ENCODE data around the gene LRRC7. TPM values are rescaled to one million over a fixed set of nuclear protein-coding genes. Genes with fewer than 3 reads are reported as not detected.

LRRC7 gene
- total and polyA plus RNA-seq, 2 of the 13 experiments (the other 11 are each of a cell fraction or from before 2014, with no cell fraction given), result not detected

GRCh38 chr1:69651656-69652055 lies 83.9 kb downstream of the LRRC7 start:
- ChIA-PET POLR2A (no interaction called here), CTCF (ENCODE audit: low intra/inter-chr PET ratio, low total read pairs) (no interaction called here)
- FAIRE-seq (no peak), ATAC-seq (no peak), DNase-seq (ENCODE audit: low spot score) (no peak)
- Histone ChIP-seq H3K4me1 (ENCODE audit: insufficient read depth, low read length) (no peaks in the 10 kb centered on the region), H3K9me3 (ENCODE audit: low read length) (no peaks in the 10 kb centered on the region), H3K9ac (ENCODE audit: insufficient read depth, low read depth, low read length) (no peak overlapping the region), H4K20me1 (ENCODE audit: insufficient read depth, low read length) (no peaks in the 10 kb centered on the region), H3K36me3 (replicated peaks in 1 of 2; ENCODE audit: control insufficient read depth in 1 of 2, insufficient read depth in 2 of 2, low read length in 2 of 2) (no peaks in the 10 kb centered on the region), H3K4me3 (replicated peaks in 1 of 3; ENCODE audit: insufficient read depth in 1 of 3, low read depth in 2 of 3, low read length in 3 of 3) (no peak overlapping the region), H3K4me2 (ENCODE audit: low read depth, low read length) (no peak overlapping the region), H2AFZ (ENCODE audit: low read length) (no peak overlapping the region), H3K79me2 (ENCODE audit: insufficient read depth, low read length) (no peaks in the 10 kb centered on the region), H3K27ac (ENCODE audit: extremely low read length, insufficient read depth, low read length) (no peak overlapping the region), H3K27me3 (ENCODE audit: control insufficient read depth in 1 of 2, insufficient read depth in 2 of 2, low read length in 2 of 2) (no peaks in the 10 kb centered on the region)
- intact Hi-C loops (cut with micrococcal nuclease; ENCODE audit: unreplicated experiment), result no loop called here
- WGBS (ENCODE audit: low lambda C conversion rate), result 0% methylated on average over 1 of the region's 1 CpG
- in situ Hi-C loops (cut with HindIII; ENCODE audit: extremely low pct_ligation_motif_present, low pct_unique_long_range_greater_than_20kb), result no loop called here
- no TSS peak for BruUV-seq (replicated peaks)
- TF ChIP-seq MXI1 (IDR thresholded peaks at IDR 0.05; ENCODE audit: borderline replicate concordance, low read depth, low read length) (no peak), TFAP4 (IDR thresholded peaks at IDR 0.05; ENCODE audit: borderline replicate concordance, low read depth) (no peak), SRY (CRISPR knock-in tag; IDR thresholded peaks at IDR 0.05) (no peak), SKIL (CRISPR knock-in tag; IDR thresholded peaks at IDR 0.05; ENCODE audit: borderline replicate concordance) (no peak), JUND (CRISPR knock-in tag; IDR thresholded peaks at IDR 0.05) (no peak), ZSCAN31 (CRISPR knock-in tag; IDR thresholded peaks at IDR 0.05; ENCODE audit: low read depth) (no peak), TFDP2 (CRISPR knock-in tag; IDR thresholded peaks at IDR 0.05) (no peak), ZNF691 (CRISPR knock-in tag; IDR thresholded peaks at IDR 0.05; ENCODE audit: borderline replicate concordance, low read depth) (no peak), ARNT2 (CRISPR knock-in tag; IDR thresholded peaks at IDR 0.05; ENCODE audit: low read depth) (no peak), ZBTB37 (CRISPR knock-in tag; IDR thresholded peaks at IDR 0.05) (no peak), ZSCAN30 (CRISPR knock-in tag; IDR thresholded peaks at IDR 0.05) (no peak), ZNF263 (CRISPR knock-in tag; IDR thresholded peaks at IDR 0.05) (no peak), IKZF5 (CRISPR knock-in tag; IDR thresholded peaks at IDR 0.05) (no peak), ISX (CRISPR knock-in tag; conservative IDR thresholded peaks at IDR 0.05) (no peak), CC2D1A (CRISPR knock-in tag; IDR thresholded peaks at IDR 0.05) (no peak), IRF9 (CRISPR knock-in tag; IDR thresholded peaks at IDR 0.05; ENCODE audit: borderline replicate concordance) (no peak), FOXJ3 (CRISPR knock-in tag; IDR thresholded peaks at IDR 0.05; ENCODE audit: borderline replicate concordance) (no peak)

Data from HepG2 (cell line).